Fibroblast of lung (primary cell): ENCODE data around the gene HMGCR.

Source experiments
- CTCF ChIP-seq, 2 donors: IDR thresholded peaks in 1 of 2; conservative IDR thresholded peaks in 1 of 2; 1 replicate in 1 of 2; 2 replicates in 1 of 2; pipeline ENCODE4 v1.5.1; 2011 to 2012; ENCODE audit warnings: low read length in 2 of 2, control low read depth in 1 of 2, inconsistent platforms in 1 of 2, low read depth in 1 of 2, mild to moderate bottlenecking in 1 of 2
- EZH2 ChIP-seq: IDR thresholded peaks from 2 replicates; pipeline ENCODE4 v1.5.1; 2012; ENCODE audit warnings: low read length, control low read depth, mild to moderate bottlenecking; ENCODE audit errors: missing control alignments

GRCh38 chr5:75331095-75332090 lies 5.6 kb upstream of the HMGCR start:
- no peak for TF ChIP-seq CTCF (conservative IDR thresholded peaks at IDR 0.05 in 1 of 2, IDR thresholded peaks at IDR 0.05 in 1 of 2; ENCODE audit: low read depth in 1 of 2, low read length in 2 of 2)
- no peak for TF ChIP-seq EZH2
